Neural cell (in vitro differentiated cells): ENCODE results near the gene ZBTB21. TPM values are rescaled to one million over a fixed set of nuclear protein-coding genes. Genes with fewer than 3 reads are reported as not detected.

Experiments used
- H2AFZ ChIP-seq: fragments of 200-600, 300-800 bp; sonication (generic), shearing (Covaris generic); 2 replicates; pipeline ENCODE4 v1.6.0; 2014; ENCODE audit warnings: low read depth, mild to moderate bottlenecking, antibody characterized with exemption, low read length, moderate library complexity
- H3F3A ChIP-seq: fragments of 200-600 bp; shearing (Covaris generic); 2 replicates; pipeline ENCODE4 v1.6.1; 2016; ENCODE audit warnings: mild to moderate bottlenecking, moderate library complexity, mixed read lengths, antibody characterized with exemption, low read length; ENCODE audit not compliant: insufficient read depth, poor library complexity, severe bottlenecking
- H3K27ac ChIP-seq: fragments of 200-600, 300-800 bp; sonication (generic), shearing (Covaris generic); 2 replicates; pipeline ENCODE4 v1.5.1; 2014; ENCODE audit warnings: mild to moderate bottlenecking, low read length, moderate library complexity
- H3K27me3 ChIP-seq: fragments of 300-800, 200-600 bp; sonication (generic), shearing (Covaris generic); 2 replicates; pipeline ENCODE4 v1.6.0; 2014; ENCODE audit warnings: mild to moderate bottlenecking, low read depth, low read length, moderate library complexity; ENCODE audit not compliant: insufficient read depth
- H3K36me3 ChIP-seq: fragments of 300-800, 200-600 bp; sonication (generic), shearing (Covaris generic); 2 replicates; pipeline ENCODE4 v1.5.1; 2014; ENCODE audit warnings: mild to moderate bottlenecking, antibody characterized with exemption, low read length, moderate library complexity; ENCODE audit not compliant: insufficient read depth
- H3K4me2 ChIP-seq: fragments of 300-800, 200-600 bp; sonication (generic), shearing (Covaris generic); 2 replicates; pipeline ENCODE4 v1.6.0; 2014; ENCODE audit warnings: mild to moderate bottlenecking, low read length
- H3K4me3 ChIP-seq: fragments of 300-800, 200-600 bp; sonication (generic), shearing (Covaris generic); 2 replicates; pipeline ENCODE4 v1.5.1; 2014; ENCODE audit warnings: mild to moderate bottlenecking, low read length, moderate library complexity
- H3K79me2 ChIP-seq: fragments of 200-600 bp; shearing (Covaris generic); replicated peaks from 2 replicates; pipeline ENCODE4 v1.6.0; 2014; ENCODE audit warnings: mild to moderate bottlenecking, low read length, moderate library complexity; ENCODE audit not compliant: insufficient read depth
- H3K9ac ChIP-seq: fragments of 300-800, 200-600 bp; sonication (generic), shearing (Covaris generic); 2 replicates; pipeline ENCODE4 v1.6.1; 2016; ENCODE audit warnings: mild to moderate bottlenecking, low read length, mixed read lengths
- H3K9me2 ChIP-seq: fragments of 200-600 bp; shearing (Covaris generic); 2 replicates; pipeline ENCODE4 v1.6.1; 2016; ENCODE audit warnings: mild to moderate bottlenecking, low read length, mixed read lengths; ENCODE audit not compliant: insufficient read depth
- H3K9me3 ChIP-seq: fragments of 200-600, 300-800 bp; sonication (generic), shearing (Covaris generic); 2 replicates; pipeline ENCODE4 v1.6.1; 2016; ENCODE audit warnings: mild to moderate bottlenecking, mixed run types, low read length, moderate library complexity, mixed read lengths
- H4K20me1 ChIP-seq: fragments of 200-600 bp; shearing (Covaris generic); 2 replicates; pipeline ENCODE4 v1.6.1; 2016; ENCODE audit warnings: mild to moderate bottlenecking, mixed run types; ENCODE audit not compliant: insufficient read depth
- EP300 ChIP-seq: fragments of 450-650 bp; conservative IDR thresholded peaks from 2 replicates; pipeline ENCODE4 v1.6.1; 2014; ENCODE audit warnings: antibody characterized with exemption, mild to moderate bottlenecking, moderate library complexity; ENCODE audit not compliant: poor library complexity, severe bottlenecking
- EZH2 ChIP-seq: fragments of 200-600, 300-800 bp; shearing (Covaris generic), sonication (generic); IDR thresholded peaks from 2 replicates; pipeline ENCODE4 v1.6.1; 2014; ENCODE audit warnings: antibody characterized with exemption, low read length, borderline replicate concordance, mild to moderate bottlenecking; ENCODE audit not compliant: insufficient read depth, poor library complexity, severe bottlenecking
- MXI1 ChIP-seq: fragments of 450-650 bp; conservative IDR thresholded peaks from 2 replicates; pipeline ENCODE4 v1.6.1; 2014; ENCODE audit warnings: antibody characterized with exemption, mild to moderate bottlenecking; ENCODE audit not compliant: poor library complexity, severe bottlenecking
- POLR2AphosphoS5 ChIP-seq: IDR thresholded peaks from 2 replicates; pipeline ENCODE4 v1.6.1; 2012
- RAD21 ChIP-seq: fragments of 450-650 bp; conservative IDR thresholded peaks from 2 replicates; pipeline ENCODE4 v1.6.1; 2014; ENCODE audit warnings: antibody characterized with exemption, mild to moderate bottlenecking, moderate library complexity
- REST ChIP-seq: IDR thresholded peaks from 2 replicates; pipeline ENCODE4 v1.6.1; 2012; ENCODE audit warnings: borderline replicate concordance
- SMC3 ChIP-seq: fragments of 450-650 bp; conservative IDR thresholded peaks from 2 replicates; pipeline ENCODE4 v1.6.1; 2014; ENCODE audit warnings: antibody characterized with exemption, mild to moderate bottlenecking, moderate library complexity; ENCODE audit not compliant: poor library complexity
- TAF1 ChIP-seq: IDR thresholded peaks from 2 replicates; pipeline ENCODE4 v1.6.1; 2012; ENCODE audit warnings: low read depth
- polyA minus RNA-seq: library from RNA; depleted of rRNA, polyadenylated mRNA; stranded (reverse); fragments of >200 nt; gene quantifications from 2 replicates; pipeline ENCODE4 v1.2.3, GENCODE V29; 2014
- polyA plus RNA-seq: library from polyadenylated mRNA; depleted of rRNA; stranded (reverse); fragments of >200 nt; gene quantifications from 2 replicates; pipeline ENCODE4 v1.2.3, GENCODE V29; 2014
- TF ChIP-seq, protein P1 (sequence below): fragments of 450-650 bp; IDR thresholded peaks from 2 replicates; pipeline ENCODE4 v1.5.1; 2014; ENCODE audit warnings: antibody characterized with exemption, mild to moderate bottlenecking, moderate library complexity; ENCODE audit not compliant: poor library complexity, severe bottlenecking

Gene ZBTB21
- 6.4 and 8.0 TPM in 2 replicates for polyA plus RNA-seq
- polyA minus RNA-seq: 39.9 and 44.6 TPM in 2 replicates

DNA sequence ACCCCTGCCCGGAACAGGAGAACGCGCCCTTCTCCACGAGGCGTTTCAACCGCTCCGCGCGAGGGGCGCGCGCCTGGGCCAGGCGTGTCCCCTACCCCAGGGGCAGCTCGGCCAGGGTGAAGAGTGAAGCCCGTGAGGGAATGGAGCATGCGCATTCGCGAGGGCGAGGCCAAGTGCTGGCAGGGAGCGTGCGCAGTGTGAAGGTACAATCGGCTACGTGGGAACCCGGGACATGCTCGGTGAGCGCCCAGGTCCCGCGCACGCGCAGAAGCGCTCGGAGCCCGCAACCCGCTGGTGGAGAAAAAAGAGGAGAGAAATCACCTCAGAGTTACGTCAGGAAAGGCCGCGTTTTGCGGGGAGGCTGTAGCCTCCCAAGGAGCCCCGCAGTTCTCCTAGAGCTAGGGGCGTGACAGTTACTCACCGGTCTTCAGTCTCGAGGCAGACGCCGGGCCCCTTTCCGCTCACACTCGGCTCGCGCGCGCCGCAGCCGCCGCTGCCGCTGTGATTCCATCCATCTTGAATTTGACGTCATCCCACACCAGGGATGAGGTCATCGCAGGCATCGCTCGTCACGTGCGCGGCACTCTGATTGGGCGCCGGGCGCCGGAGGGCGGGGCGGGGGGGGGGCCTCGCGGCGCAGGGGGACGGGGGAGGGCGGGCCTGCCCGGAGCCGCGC, at the start of gene ZBTB21:
Gene ZBTB21 (minus strand): TSS at position 530 of the 676 bp plus-strand sequence. CDS start 16,265 bp downstream, outside the sequence.
- peak within 1 kb of the TSS; percentile 74 for H2AFZ ChIP-seq
- peak within 1 kb of the TSS; percentile 93 for H3K4me3 ChIP-seq
- H3K9ac ChIP-seq: peak within 1 kb of the TSS; percentile 85
- H4K20me1 ChIP-seq: peaks cover 5% of the 10 kb centered on the region
- no peaks in the 10 kb centered on the region for H3K9me3 ChIP-seq
- H3F3A ChIP-seq: no peaks in the 10 kb centered on the region
- H3K79me2 ChIP-seq: peaks cover 37% of the 10 kb centered on the region
- no peaks in the 10 kb centered on the region for H3K27me3 ChIP-seq
- H3K36me3 ChIP-seq: peaks cover 7% of the 10 kb centered on the region
- peak within 1 kb of the TSS; percentile 98 for H3K27ac ChIP-seq
- no peaks in the 10 kb centered on the region for H3K9me2 ChIP-seq
- peak within 1 kb of the TSS; percentile 86 for H3K4me2 ChIP-seq
- TF ChIP-seq TAF1 (peak; percentile 92), RAD21 (no peak), SMC3 (no peak), REST (peak; percentile 91), POLR2AphosphoS5 (peak; percentile 77), EP300 (peak; percentile 77), MXI1 (peak; percentile 5), EZH2 (no peak)
- TF ChIP-seq, protein P1, sequence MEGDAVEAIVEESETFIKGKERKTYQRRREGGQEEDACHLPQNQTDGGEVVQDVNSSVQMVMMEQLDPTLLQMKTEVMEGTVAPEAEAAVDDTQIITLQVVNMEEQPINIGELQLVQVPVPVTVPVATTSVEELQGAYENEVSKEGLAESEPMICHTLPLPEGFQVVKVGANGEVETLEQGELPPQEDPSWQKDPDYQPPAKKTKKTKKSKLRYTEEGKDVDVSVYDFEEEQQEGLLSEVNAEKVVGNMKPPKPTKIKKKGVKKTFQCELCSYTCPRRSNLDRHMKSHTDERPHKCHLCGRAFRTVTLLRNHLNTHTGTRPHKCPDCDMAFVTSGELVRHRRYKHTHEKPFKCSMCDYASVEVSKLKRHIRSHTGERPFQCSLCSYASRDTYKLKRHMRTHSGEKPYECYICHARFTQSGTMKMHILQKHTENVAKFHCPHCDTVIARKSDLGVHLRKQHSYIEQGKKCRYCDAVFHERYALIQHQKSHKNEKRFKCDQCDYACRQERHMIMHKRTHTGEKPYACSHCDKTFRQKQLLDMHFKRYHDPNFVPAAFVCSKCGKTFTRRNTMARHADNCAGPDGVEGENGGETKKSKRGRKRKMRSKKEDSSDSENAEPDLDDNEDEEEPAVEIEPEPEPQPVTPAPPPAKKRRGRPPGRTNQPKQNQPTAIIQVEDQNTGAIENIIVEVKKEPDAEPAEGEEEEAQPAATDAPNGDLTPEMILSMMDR: no peak

GRCh38 chr21:42059721-42060120, 49.6 kb upstream of the ZBTB21 start:
- H4K20me1 ChIP-seq: no peaks in the 10 kb centered on the region
- H3K27me3 ChIP-seq: no peaks in the 10 kb centered on the region
- no peak overlapping the region for H3K9ac ChIP-seq
- no peak overlapping the region for H2AFZ ChIP-seq
- H3K9me3 ChIP-seq: no peaks in the 10 kb centered on the region
- H3K4me3 ChIP-seq: no peak overlapping the region
- no peaks in the 10 kb centered on the region for H3K36me3 ChIP-seq
- H3K79me2 ChIP-seq: no peaks in the 10 kb centered on the region
- no peak overlapping the region for H3K4me2 ChIP-seq
- TF ChIP-seq MXI1 (no peak), EZH2 (no peak), RAD21 (no peak), TAF1 (no peak)
- TF ChIP-seq, protein P1: no peak
- no peak overlapping the region for H3K27ac ChIP-seq
- H3K9me2 ChIP-seq: no peaks in the 10 kb centered on the region
- no peaks in the 10 kb centered on the region for H3F3A ChIP-seq
